ENCODE measurements around the gene MYOF. TPM values are rescaled to one million over a fixed set of nuclear protein-coding genes. Genes with fewer than 3 reads are reported as not detected.
A peak's percentile ranks its signal among the peaks of the same experiment; 100 is the strongest.

The MYOF gene
- total RNA-seq, 2 experiments from 2014 or later: 4.9 to 5.4 TPM

DNA sequence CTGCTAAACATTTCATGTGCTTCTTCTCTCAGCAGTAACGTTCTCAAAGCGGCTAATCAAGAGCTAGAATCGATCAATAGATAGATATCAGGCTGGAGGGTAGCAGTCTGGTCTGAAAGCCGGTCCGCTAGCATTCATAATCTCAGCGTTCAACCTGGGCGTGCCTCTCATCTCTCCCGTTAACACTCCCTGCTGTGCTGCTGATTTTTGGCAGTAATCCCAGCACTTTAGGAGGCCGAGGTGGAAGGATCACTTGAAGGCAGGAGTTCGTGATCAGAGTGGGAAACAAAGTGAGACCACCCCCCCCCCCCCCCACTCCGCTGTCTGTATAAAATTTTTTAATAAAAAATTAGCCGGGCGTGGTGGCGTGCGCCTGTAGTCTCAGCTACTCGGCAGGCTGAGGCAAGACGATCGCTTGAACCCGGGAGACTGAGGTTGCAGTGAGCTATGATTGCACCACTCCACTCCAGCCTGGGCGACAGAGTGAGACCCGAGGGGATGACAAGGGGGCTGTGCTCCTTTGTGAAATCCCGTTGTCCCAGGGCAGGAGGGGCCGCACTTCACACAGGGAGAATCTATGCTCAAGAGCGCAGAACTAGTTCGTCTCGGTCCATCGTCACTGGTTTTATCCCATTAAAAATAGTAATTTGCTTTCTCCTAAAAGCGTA is 13.7 kb upstream of the MYOF start:
- Mint-ChIP-seq H3K4me1 (ENCODE audit: low read depth) (peaks cover 13% of the 10 kb centered on the region), H3K27me3 (peaks cover 7% of the 10 kb centered on the region), H3K27ac (peak overlapping the region; percentile 55), H3K9me3 (no peaks in the 10 kb centered on the region), H3K4me3 (peak overlapping the region; percentile 82), H3K36me3 (ENCODE audit: low read depth) (peaks cover 16% of the 10 kb centered on the region)
- CTCF ChIA-PET: interaction anchor here (0.7 to 4.0 kb wide), 11 partner anchors 8 to 187 kb away, joined by 3 to 34 read pairs (median 4); partner anchors contain the start of gene MYOF
- TF ChIP-seq CTCF (IDR thresholded peaks at IDR 0.05): no peak
- intact Hi-C loops (cut with micrococcal nuclease): no loop called here
- ATAC-seq (peak; percentile 24), DNase-seq (peak; percentile 38)
- POLR2A ChIA-PET: interaction anchor here (0.6 to 3.3 kb wide), 5 partner anchors 13 to 858 kb away, joined by 3 to 14 read pairs (median 4); partner anchors contain the start of genes FRA10AC1 and MYOF

- DNase-seq (no peak), ATAC-seq (no peak)
- peaks cover 10% of the 10 kb centered on the region for H3K27me3 Mint-ChIP-seq
- intact Hi-C loops (cut with micrococcal nuclease): no loop called here
- H3K36me3 Mint-ChIP-seq (ENCODE audit: low read depth): peaks cover 10% of the 10 kb centered on the region
- H3K4me1 Mint-ChIP-seq (ENCODE audit: low read depth): peaks cover 13% of the 10 kb centered on the region
- CTCF ChIA-PET: interaction anchor here (1.2 to 4.0 kb wide), 3 partner anchors 12 to 118 kb away, joined by 4 to 34 read pairs (median 23); partner anchors contain the start of gene MYOF
- no peak for TF ChIP-seq CTCF (IDR thresholded peaks at IDR 0.05)
- no peak overlapping the region for H3K27ac Mint-ChIP-seq
- no peak overlapping the region for H3K4me3 Mint-ChIP-seq
- POLR2A ChIA-PET: interaction anchor here (3.3 kb wide), 1 partner anchor 11 kb away, joined by 14 read pairs; the partner anchor contains the start of gene MYOF
- H3K9me3 Mint-ChIP-seq: no peaks in the 10 kb centered on the region
Measured at GRCh38 chr10:93494494-93494893, 12.4 kb upstream of the MYOF start.

GRCh38 chr10:93493162-93493561 is 11.0 kb upstream of the MYOF start:
- CTCF ChIA-PET: interaction anchor here (0.9 to 2.6 kb wide), 2 partner anchors 11 to 117 kb away, joined by 4 to 18 read pairs; partner anchors contain the start of gene MYOF
- Mint-ChIP-seq H3K4me3 (no peak overlapping the region), H3K36me3 (ENCODE audit: low read depth) (peaks cover 9% of the 10 kb centered on the region), H3K4me1 (ENCODE audit: low read depth) (peaks cover 7% of the 10 kb centered on the region), H3K27ac (no peak overlapping the region), H3K9me3 (no peaks in the 10 kb centered on the region), H3K27me3 (peaks cover 15% of the 10 kb centered on the region)
- intact Hi-C loops (cut with micrococcal nuclease): no loop called here
- no peak for DNase-seq
- no peak for ATAC-seq
- POLR2A ChIA-PET: interaction anchor here (1.7 kb wide), 1 partner anchor 11 kb away, joined by 8 read pairs; the partner anchor contains the start of gene MYOF
- TF ChIP-seq CTCF (IDR thresholded peaks at IDR 0.05): no peak

DNA sequence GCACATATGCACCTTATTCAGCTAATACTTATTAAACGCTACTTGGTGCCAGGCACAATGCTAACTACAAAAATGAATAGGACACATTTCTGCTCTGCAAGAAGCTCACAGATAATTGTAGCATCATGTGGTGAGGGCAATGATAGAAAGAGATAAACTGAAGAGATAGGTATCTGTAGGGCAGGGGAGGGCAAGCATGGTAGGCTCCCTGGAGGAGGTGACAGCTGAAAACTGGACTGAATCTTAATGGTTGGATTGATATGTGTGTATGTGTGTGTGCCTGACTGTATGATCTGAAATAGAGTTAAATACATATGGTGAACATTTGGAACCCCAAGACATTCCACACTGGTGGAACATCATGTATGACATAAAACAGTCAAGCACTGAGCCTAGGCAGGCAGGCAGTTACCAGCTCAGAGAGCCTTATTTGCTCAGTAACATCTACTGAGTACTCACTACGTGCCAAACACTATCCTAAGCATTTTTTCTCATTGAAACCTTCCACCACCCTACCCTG is 9.5 kb upstream of the MYOF start:
- CTCF ChIA-PET: interaction anchor here (0.5 to 21.5 kb wide), 8 partner anchors 9 to 139 kb away, joined by 3 to 595 read pairs (median 4); partner anchors contain the start of gene MYOF
- peaks cover 15% of the 10 kb centered on the region for H3K27me3 Mint-ChIP-seq
- no peaks in the 10 kb centered on the region for H3K36me3 Mint-ChIP-seq (ENCODE audit: low read depth)
- DNase-seq: no peak
- no peak for ATAC-seq
- intact Hi-C loops (cut with micrococcal nuclease): no loop called here
- no peak overlapping the region for H3K4me3 Mint-ChIP-seq
- H3K9me3 Mint-ChIP-seq: no peaks in the 10 kb centered on the region
- H3K27ac Mint-ChIP-seq: no peak overlapping the region
- TF ChIP-seq CTCF (IDR thresholded peaks at IDR 0.05): no peak
- POLR2A ChIA-PET: interaction anchor here (1.7 kb wide), 1 partner anchor 9 kb away, joined by 8 read pairs; the partner anchor contains the start of gene MYOF
- no peaks in the 10 kb centered on the region for H3K4me1 Mint-ChIP-seq (ENCODE audit: low read depth)

Data from activated CD8-positive, alpha-beta T cell treated with anti-CD3 and anti-CD28 coated beads for 36 hours (primary cell).